Prostate gland (tissue), 2 donors: ENCODE measurements around the gene FURIN. TPM values are rescaled to one million over a fixed set of nuclear protein-coding genes. Genes with fewer than 3 reads are reported as not detected.

ENCODE experiments used
- DNase-seq: peaks from one replicate; pipeline ENCODE4 v3.0.0-alpha.2; 2019; ENCODE audit warnings: low spot score
- H3K27ac ChIP-seq, 2 donors: fragments of 200-600 bp; sonication (generic); 2 replicates each; pipeline ENCODE4 v1.5.1; 2017 to 2019
- H3K27me3 ChIP-seq: fragments of 200-600 bp; sonication (generic); replicated peaks from 2 replicates; pipeline ENCODE4 v1.5.1; 2019; ENCODE audit not compliant: insufficient read depth
- H3K36me3 ChIP-seq, 2 donors: fragments of 200-600 bp; sonication (generic); 1 replicate in 1 of 2; 2 replicates in 1 of 2; pipeline versions ENCODE4 v1.5.1 to v1.8.1; 2017 to 2019
- H3K4me1 ChIP-seq: fragments of 200-600 bp; sonication (generic); replicated peaks from 2 replicates; pipeline ENCODE4 v1.5.1; 2019
- H3K4me3 ChIP-seq, 2 donors: fragments of 200-600 bp; sonication (generic); 2 replicates each; pipeline ENCODE4 v1.5.1; 2017 to 2019
- H3K9me3 ChIP-seq: fragments of 200-600 bp; sonication (generic); 2 replicates; pipeline ENCODE4 v1.5.1; 2017
- CTCF ChIP-seq, 4 experiments: fragments of 200-600 bp in 2 of 4; fragments of 450-650 bp in 2 of 4; sonication (generic) in 2 of 4; IDR thresholded peaks; 1 replicate in 3 of 4; 2 replicates in 1 of 4; pipeline ENCODE4 v1.5.1; 2016 to 2019; ENCODE audit warnings: antibody characterized with exemption in 4 of 4, mild to moderate bottlenecking in 2 of 4, moderate library complexity in 2 of 4
- POLR2A ChIP-seq: fragments of 450-650 bp; IDR thresholded peaks from one replicate; pipeline ENCODE4 v1.6.1; 2016; ENCODE audit warnings: antibody characterized with exemption, mild to moderate bottlenecking
- POLR2AphosphoS5 ChIP-seq: sonication (generic); formaldehyde crosslinking; IDR thresholded peaks from one replicate; pipeline ENCODE4 v1.6.1; 2017; ENCODE audit warnings: antibody characterized with exemption
- WGBS: methylation state at CpG from one replicate; pipeline ENCODE4 v1.1.5; 2018; 5-methylcytosine and 5-hydroxymethylcytosine counted together
- intact Hi-C: fragments of 100-400 bp; cut with DNase I; formaldehyde crosslinking; loops from one replicate; pipeline ENCODE4 v1.14.2; 2022
- total RNA-seq, 2 donors: library from RNA; depleted of rRNA; stranded (reverse); fragments of >200 nt; gene quantifications; one replicate each; pipeline ENCODE4 v1.1.0, GENCODE V29; 2016

The FURIN gene
- 100 to 1,000 TPM in 1 of 2 donors, 10 to 100 TPM in 1; 92.8 to 154 TPM for total RNA-seq

DNA sequence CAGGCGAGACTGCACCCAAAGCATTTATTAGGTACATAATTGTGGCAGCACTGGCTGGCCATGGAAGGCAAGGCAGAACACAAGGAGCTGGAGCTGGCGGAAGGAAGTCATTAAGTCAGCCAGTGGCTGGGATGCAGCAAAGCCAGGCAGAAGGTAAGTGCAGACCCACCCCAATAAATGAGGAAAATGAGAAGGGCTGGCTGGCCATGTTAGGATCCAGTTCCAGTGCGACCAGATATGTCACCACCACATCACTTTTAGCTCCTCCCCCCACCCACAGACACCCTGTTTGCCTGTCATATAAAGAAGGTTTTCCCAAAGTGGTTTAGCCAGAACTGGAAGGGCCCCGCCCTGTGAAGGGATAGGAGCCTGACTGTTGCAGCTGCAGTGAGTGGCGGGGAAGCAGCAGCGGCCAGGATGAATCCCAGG lies at the start of gene FURIN:
TSS of gene FURIN (plus strand) at position 328 of the 429 bp plus-strand sequence. CDS start 7,153 bp downstream, outside the sequence.
- Histone ChIP-seq H3K36me3 (no peaks in the 10 kb centered on the region), H3K27ac (peak within 1 kb of the TSS; percentile 93 to 94), H3K27me3 (no peaks in the 10 kb centered on the region), H3K9me3 (no peaks in the 10 kb centered on the region), H3K4me1 (peaks cover 6% of the 10 kb centered on the region), H3K4me3 (peak within 1 kb of the TSS in 1 of 2 donors; percentile 3)
- peak; percentile 92 for DNase-seq
- intact Hi-C loops, result no loop called here
- WGBS, result 37% methylated on average over 6 of the region's 6 CpGs
- TF ChIP-seq CTCF (IDR thresholded peaks at IDR 0.05) (no peak), POLR2A (peak; percentile 57), POLR2AphosphoS5 (peak; percentile 95)

DNA sequence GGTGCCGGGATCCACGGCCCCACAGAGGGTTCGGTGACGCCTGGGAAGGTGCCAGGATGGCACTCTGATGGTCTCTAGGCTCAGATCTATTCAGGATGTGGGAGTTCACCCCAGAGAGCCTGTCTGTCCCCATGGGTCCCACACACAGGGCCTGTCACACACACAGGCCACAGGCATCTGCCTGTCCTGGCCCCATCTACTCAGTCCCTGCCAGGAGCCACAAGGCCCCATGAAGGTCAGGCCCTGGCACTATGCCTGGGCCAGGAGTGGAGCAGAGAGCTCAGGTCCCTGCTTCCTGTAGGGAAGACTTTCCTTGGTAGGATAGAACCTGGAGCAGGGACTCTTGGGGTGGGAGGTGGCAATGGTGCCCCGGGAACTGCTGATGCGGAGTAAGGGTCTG lies 49.0 kb upstream of the FURIN start:
- H3K36me3 ChIP-seq, result no peaks in the 10 kb centered on the region
- no peaks in the 10 kb centered on the region for H3K9me3 ChIP-seq
- no peak for DNase-seq
- H3K27ac ChIP-seq, result no peak overlapping the region
- TF ChIP-seq CTCF (IDR thresholded peaks at IDR 0.05), result no peak
- TF ChIP-seq POLR2AphosphoS5, result no peak
- no peak for TF ChIP-seq POLR2A
- intact Hi-C loops, result no loop called here
- H3K27me3 ChIP-seq, result no peaks in the 10 kb centered on the region
- H3K4me3 ChIP-seq, result no peak overlapping the region
- 99% methylated on average over 6 of the region's 6 CpGs for WGBS
- H3K4me1 ChIP-seq, result no peaks in the 10 kb centered on the region

- Histone ChIP-seq H3K27ac (no peak overlapping the region), H3K4me1 (no peaks in the 10 kb centered on the region), H3K27me3 (no peaks in the 10 kb centered on the region), H3K36me3 (no peaks in the 10 kb centered on the region), H3K4me3 (no peak overlapping the region), H3K9me3 (no peaks in the 10 kb centered on the region)
- intact Hi-C loops, result no loop called here
- DNase-seq, result no peak
- 84% methylated on average over 9 of the region's 12 CpGs for WGBS
- TF ChIP-seq POLR2AphosphoS5 (no peak), POLR2A (no peak), CTCF (IDR thresholded peaks at IDR 0.05) (no peak)
Observed at GRCh38 chr15:90819850-90820249, 48.5 kb upstream of the FURIN start.

GRCh38 chr15:90820481-90820880 lies 47.9 kb upstream of the FURIN start:
- Histone ChIP-seq H3K27ac (no peak overlapping the region), H3K36me3 (no peaks in the 10 kb centered on the region), H3K9me3 (no peaks in the 10 kb centered on the region), H3K27me3 (no peaks in the 10 kb centered on the region), H3K4me3 (no peak overlapping the region), H3K4me1 (no peaks in the 10 kb centered on the region)
- 98% methylated on average over 5 of the region's 7 CpGs for WGBS
- intact Hi-C loops, result no loop called here
- TF ChIP-seq CTCF (IDR thresholded peaks at IDR 0.05), result no peak
- no peak for TF ChIP-seq POLR2A
- no peak for TF ChIP-seq POLR2AphosphoS5
- DNase-seq, result no peak

DNA sequence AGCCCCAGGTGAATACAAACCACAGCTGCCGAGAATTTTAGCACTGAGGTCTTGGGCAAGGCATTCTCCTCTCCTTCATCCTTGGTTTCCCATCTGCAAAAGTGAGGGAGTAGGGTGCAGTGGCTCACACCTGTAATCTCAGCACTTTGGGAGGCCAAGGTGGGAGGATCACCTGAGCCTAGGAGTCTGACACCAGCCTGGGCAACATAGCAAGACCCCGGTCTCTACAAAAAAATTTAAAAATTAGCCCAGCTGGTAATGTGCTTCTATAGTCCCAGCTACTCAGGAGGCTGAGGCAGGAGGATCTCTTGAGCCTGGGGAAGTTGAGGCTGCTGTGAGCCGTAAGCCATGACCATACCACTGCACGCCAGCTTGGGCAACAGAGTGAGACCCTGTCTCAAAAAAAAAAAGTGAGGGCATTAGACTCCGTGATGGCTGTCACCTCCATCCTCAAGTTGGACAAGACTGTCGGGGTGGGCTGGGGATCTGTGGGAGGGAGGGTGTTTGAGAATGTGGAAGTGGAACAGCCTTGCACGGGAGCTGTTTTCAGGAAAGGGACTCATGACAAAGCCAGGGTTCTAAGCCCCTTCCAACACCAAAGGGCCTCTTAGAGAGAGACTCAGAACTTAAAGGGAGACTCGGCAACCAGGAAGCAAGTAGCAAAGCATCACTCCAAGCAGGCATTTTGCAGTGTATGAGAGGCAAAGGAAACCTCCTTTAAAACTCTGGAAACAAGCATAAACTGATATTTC lies 46.0 kb upstream of the FURIN start:
- no peak for TF ChIP-seq CTCF (IDR thresholded peaks at IDR 0.05)
- Histone ChIP-seq H3K4me3 (no peak overlapping the region), H3K27me3 (no peaks in the 10 kb centered on the region), H3K27ac (no peak overlapping the region), H3K9me3 (no peaks in the 10 kb centered on the region), H3K36me3 (no peaks in the 10 kb centered on the region), H3K4me1 (no peaks in the 10 kb centered on the region)
- 93% methylated on average over 8 of the region's 8 CpGs for WGBS
- no peak for DNase-seq
- intact Hi-C loops, result no loop called here
